T1000 (cell line): ENCODE results near the gene QRSL1.
"Not testable (repeated sequence)": the region's sequence is repeated elsewhere in the genome, so short reads cannot be mapped to it uniquely, and the experiment has no call there.

Source experiments
- DNase-seq: peaks from one replicate; lab custom pipeline; 2025; ENCODE audit warnings: mixed read lengths; lab: John Stamatoyannopoulos, UW

The QRSL1 gene

DNA sequence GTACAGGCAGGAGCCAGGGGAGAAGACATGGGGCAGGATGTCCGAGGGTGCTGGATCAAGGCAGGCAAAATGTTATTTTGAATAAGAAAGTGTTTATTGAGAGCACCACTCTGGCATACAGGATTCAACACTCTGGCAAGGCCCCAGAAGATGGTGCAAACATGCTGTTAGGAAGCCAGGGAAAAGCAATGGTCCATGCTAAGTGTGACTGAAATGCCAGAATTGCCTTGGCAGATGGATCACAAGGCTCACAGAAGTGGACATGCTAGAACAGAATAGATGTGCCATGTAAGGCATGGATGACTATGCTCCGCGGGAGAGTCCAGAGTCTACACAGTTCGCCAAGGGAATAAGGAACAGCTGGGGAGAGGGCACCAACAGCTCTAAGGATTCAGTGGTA is 54.6 kb downstream of the QRSL1 start:
- DNase-seq, result no peak

DNA sequence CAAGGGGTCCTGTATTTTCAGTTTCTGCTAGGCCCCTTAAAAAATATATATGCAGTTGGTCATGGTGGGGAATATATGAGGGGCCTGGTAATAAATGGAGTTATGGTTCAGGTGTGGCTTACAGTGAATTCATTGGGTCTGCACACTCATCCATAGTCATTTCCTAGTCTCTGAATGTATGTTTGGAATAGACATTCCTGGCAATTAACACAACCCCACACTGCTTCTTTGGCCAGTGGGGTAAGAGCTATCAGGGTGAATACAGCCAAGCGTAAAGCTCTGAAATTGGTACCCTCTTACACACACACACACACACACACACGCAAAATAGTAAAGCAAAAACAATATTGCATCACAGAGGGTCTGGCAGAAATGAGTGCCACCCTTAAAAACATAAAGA is 56.5 kb downstream of the QRSL1 start:
- DNase-seq, result no peak

DNA sequence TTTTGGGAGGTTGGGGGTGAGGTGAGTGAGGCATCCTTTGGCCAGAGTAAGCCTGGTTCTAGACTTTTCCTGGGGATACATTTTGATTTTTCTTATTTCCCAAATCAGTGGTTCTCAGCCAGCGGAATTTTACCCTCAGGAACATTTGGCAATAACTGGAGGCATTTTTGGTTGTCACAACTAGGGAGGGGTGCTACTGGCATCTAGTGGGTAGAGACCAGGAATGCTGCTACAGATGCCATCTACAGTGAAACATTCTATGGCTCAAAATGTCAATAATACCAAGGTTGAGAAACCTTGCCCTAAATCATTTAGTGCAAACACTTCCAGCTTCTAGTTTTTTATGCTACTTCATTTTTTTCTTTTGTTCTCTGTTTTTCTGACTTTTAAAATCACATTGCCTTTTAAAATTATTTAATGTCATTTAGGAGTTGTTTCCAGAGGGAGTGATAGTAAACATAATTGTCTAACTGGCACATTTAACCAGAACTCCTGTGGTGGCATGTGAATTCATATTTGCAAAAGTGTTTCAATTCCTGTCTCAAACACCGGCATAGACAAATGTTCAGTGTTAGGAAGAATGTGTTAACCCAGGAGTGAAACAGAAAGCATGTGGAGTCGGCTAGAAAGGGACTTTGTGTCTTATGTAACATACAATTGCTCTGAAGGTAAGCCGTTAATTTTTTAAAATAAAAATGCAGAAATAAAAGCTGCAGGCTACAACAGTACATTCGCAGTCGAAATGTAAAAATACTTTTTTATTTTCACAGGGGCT is 59.0 kb downstream of the QRSL1 start:
- no peak for DNase-seq

DNA sequence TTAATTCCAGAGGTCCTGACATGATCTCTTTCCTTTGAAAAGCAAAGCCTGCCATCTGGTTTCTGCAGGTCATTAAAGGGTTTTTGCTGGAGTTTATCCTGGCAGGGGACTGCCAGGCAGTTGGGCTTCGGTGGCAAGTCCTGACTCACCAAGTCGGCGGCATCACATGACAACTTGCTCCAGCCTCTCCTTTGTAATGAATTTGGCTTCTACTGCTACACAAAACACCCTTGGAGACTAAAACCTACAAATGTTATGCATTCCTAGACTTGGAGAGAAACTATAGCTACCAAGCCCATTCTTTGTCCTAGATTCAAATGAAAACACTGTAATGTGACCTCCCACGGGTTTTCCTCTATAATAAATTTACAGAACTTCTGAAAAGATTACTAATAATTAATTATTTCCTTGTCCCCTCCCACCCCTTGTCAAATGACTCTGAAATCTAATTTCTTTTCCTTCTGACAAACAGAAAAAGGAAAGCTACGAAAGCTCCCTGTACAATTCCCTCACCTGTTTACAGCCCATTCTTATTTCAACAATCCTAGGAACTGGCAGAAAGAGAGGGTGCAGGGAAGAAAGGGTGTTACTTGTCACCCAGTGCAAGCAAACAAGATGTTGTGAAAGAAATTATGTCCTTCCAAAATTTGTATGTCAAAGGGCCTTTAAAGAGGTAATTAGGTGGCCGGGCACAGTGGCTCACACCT is 62.9 kb downstream of the QRSL1 start:
- peak; percentile 20 for DNase-seq

DNA sequence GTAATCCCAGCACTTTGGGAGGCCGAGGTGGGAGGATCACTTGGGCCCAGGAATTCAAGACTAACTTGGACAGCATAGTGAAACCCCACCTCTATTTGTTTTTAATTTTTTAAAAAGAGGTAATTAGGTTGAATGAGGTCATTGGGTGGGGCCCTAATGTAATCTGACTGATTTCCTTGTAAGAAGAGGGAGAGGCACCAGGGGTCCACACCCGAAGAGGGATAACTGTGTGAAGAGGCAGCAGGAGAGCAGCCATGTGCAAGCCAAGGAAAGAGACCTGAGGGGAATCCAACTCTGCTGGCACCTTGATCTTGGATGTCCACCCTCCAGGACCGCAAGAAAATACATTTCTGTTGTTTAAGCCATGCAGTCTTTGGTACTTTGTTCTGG is 63.4 kb downstream of the QRSL1 start:
- no peak for DNase-seq

DNA sequence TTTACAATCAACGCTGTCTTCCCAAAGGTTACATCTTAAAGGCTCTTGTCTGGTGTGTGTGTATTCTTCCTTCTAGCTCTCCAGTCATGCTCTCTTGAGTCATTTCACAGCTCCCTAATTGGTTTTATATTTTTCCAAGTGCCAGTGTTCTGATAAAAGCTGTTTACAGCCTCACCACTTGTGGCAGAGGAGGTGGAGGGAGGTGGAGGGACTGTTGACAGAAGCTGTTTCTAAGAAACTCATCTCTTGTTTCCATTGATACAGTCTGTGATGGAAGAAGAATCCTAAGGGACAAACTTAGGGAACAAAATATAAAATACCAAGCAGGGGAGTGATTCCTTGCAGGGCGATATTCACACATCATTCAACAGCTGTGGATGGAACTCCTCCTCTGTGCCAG is 64.0 kb downstream of the QRSL1 start:
- no peak for DNase-seq

DNA sequence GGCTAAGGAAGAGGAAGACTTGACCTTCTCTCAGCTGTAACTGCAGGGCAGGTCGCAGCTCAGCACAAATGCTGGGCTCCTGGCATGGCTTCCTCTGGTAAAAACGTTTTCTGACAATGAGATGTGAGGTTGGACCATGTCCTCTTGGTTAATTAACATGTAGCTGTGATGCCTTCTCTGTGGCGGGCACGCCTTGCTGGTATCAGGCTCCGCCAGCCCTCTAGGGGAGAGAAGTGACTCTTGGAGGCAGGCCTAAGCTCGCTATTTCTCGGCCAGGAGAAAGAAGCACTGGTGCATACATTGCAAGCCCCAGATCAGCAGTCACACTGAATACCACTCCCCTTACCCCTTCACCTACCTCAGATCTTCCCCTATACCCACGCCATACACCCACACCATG is 65.0 kb downstream of the QRSL1 start:
- no peak for DNase-seq

DNA sequence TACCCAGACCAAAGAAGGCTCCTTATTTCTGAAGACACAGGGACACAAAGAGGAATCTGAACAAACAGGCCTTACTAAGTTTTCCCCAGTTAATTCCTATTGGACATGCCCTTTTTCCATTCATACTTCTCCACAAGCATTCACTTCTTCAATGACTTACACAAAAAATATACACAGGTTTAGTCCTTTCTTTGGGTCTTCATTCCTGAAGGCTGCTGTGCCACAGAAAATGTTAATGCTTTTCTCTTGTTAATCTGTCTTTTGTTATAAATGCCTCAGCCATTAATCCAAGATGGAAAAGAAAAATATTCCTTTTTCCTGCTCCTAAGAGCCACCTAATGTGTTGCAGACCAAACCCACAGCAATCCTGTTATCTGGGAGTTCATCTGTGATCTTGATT is 71.2 kb downstream of the QRSL1 start:
- DNase-seq, result no peak

DNA sequence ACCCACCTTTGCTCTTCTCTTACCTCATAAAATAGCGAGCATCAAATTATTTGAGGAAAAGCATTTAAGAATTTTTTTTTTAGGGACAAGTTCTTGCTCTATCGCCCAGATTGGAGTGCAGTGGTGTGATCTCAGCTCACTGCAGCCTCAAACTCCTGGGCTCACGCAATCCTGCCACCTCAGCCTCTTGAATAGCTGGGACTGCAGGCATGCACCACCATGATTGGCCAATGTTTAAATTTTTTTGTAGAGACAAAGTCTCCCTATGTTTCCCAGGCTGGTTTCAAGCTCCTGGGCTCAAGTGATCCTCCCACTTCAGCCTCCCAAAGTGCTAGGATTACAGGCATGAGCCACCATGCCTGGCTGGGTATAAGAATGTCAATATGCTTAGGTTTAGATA is 71.8 kb downstream of the QRSL1 start:
- DNase-seq, result not testable (repeated sequence)

DNA sequence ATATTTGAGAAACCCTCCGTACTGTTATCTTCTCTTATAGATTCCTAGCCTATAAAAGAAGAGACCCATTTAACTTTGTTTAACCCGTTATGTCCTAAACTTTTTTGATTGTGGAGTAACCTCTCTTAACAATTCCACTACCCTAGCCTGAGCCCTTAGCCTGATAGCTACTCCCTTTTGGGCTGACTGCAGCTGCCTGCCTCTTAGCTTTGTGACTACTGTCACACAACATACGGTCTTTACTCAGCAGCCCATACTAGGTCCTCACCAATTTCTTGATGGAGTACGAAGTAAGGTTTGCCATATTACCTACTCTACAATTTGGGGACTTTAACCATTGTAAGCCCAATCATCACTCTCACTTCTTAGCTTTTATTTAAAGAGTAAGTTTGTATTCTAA is 72.7 kb downstream of the QRSL1 start:
- no peak for DNase-seq

DNA sequence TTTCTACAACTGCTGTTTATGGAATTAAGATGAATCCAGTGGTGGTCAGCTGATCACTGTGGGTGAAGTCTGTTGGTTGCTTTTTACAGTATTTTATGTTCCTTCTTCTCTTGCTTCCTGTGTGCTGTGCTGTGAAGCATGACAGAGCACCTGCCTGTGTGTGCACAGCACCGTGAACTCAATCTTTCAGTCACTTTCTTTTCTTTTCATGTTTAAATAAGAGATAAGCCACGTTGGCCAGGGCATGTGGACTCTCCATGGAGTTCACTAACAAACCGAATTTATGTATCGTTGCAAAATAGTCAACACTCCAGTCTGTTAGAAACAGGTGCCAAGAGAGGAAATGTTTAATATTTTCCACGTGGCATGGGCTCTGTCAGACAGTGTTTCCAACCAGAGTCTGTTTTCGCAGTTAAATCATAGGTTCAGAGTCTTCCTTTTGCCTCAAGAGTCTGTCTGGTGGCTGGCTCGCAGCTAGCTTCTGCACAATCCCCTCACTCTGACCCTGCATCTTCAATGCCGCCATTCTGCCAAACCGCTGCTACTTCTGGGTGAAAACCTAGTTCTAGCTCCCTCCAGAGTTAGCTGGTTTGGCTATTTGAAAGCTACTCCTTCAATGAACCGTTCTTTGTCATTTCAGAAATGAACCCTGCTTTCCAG is 73.2 kb downstream of the QRSL1 start:
- DNase-seq, result no peak

DNA sequence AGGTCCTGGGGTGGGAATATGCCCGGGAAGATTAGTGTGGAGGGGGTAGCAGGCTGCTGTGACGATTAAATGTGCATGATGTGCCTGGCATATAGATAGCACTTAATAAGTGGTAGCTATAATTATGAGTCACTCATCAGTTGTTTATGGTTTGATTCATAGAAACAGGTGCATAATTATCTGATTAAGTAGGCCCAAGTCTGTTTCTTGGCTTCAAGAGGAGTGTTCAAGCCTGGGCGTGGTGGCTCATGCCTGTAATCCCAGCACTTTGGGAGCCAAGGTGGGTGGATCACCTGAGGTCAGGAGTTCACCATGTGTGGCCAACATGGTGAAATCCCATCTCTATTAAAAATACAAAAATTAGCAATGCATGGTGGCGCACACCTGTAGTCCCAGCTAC is 74.9 kb downstream of the QRSL1 start:
- no peak for DNase-seq

DNA sequence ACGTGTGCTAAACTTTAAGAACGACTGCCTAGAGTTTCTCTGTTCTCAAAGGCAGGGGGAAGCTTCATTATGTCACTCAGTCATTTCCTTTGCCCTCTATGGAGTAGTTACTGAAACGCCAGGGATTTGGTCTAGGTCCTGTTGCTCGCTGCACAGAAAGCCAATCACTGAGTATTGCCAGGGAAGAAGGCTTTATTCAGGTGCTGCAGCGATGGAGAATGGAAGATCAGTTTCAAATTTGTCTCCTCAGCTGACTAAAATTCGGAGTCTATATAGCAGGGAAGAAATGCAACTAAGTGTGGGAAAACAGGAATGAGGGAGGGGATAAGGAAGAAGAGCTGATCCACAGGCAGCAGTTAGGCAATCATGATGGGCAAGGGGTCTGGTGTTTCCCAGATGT is 75.8 kb downstream of the QRSL1 start:
- DNase-seq, result no peak

DNA sequence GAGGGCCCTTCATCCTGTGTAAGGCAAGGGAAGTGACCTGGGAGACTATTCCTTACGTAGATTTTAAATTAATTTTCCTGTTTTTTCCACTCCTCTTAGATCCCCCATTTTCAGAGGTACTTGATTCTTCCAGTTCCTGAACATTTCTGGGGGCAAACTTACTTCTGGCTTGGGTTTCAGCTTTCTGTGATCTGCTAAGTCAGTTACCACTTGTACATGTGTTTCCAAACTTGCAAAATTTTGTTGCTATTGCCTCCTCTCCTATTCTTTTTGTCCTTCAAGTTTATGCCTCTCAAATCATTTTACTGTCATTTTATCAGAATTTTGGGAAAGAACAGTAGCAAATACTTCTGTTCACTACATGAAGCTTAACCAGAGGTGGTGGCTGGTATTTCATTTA is 81.2 kb downstream of the QRSL1 start:
- DNase-seq, result no peak

DNA sequence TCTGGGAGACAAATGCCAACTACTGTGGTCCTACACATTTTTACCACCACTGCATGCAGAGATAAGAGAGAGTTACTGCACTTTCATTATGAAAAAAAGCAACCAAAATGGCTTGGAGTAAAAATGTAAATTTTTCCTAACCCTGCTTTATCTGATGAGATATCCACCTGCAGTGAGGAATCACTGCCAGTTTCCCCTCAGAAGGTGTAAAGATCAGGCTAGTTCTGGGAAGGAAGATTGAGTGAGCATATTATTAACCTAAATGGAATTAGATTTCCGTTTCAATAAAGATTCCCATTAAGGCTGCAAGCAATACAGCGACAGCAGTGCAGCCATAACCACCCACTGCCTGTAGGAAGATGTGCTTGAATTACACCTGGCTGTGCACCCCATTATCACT is 84.9 kb downstream of the QRSL1 start:
- no peak for DNase-seq

DNA sequence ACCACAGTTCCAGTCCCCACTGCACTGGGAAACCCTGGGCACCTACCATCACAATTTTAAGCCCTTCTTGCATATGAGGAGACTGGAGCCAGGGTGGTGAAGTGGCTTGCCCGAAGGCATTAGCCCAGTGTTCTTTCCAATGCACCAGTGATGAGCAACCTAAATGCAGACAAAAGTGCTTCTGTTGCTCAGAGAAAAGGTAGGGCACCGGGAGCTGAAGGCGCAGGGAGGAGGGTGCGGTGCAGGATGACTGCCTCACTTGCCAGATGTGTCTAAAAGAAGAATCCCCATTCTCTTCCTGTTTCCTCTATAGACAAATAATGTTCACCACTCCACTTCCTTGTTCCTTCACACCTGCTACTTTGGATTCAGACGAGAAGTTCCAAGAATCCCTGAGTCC is 86.5 kb downstream of the QRSL1 start:
- no peak for DNase-seq

DNA sequence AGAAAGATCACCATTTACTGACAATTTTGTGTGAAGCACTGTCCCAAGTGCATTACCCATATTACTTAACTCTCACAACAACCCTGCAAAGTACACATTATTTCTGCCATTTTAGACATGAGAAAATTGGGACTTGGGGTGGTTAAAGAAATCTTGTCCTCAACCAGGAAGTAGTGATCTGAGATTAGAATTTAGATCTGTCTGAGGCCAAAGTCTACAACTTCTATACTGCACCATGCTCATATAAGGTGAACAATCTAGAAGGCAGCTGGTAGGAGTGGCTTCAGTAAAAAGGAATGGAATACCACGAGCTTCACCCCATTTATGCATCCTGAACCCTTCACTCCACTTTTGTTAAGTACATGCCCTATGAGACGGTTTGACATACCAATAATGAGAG is 87.6 kb downstream of the QRSL1 start:
- no peak for DNase-seq
